ENCODE data around the gene PARP11. TPM values are rescaled to one million over a fixed set of nuclear protein-coding genes. Genes with fewer than 3 reads are reported as not detected.

Gene PARP11
- total RNA-seq, 1 donor from 2014 or later: 27.2 TPM

DNA sequence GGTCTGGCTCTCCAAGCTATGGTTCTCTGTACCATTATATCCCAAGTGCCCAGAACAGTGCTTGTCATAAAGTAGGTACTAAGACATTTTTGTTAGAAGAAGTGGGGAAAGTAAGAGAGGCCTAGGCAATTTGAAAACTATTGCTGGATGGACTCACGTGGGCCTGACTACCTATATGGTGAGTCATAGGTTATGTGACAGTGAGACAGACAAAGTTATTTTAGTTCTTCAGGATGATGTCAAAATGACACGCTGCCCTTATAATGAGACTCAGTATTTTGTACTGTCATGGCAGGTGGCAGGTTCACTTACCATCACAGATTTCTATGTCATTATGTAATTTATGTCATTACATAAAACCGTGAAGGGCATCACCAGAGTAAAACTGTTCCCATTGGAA is 53.1 kb downstream of the PARP11 start:
- CTCF ChIA-PET: no interaction called here
- Mint-ChIP-seq H3K9me3 (no peaks in the 10 kb centered on the region), H3K27me3 (no peaks in the 10 kb centered on the region), H3K36me3 (ENCODE audit: low read depth) (peaks cover 46% of the 10 kb centered on the region), H3K4me1 (peaks cover 4% of the 10 kb centered on the region), H3K27ac (no peak overlapping the region), H3K4me3 (no peak overlapping the region)
- ATAC-seq (ENCODE audit: low read depth): no peak
- no peak for DNase-seq
- TF ChIP-seq, protein P1, sequence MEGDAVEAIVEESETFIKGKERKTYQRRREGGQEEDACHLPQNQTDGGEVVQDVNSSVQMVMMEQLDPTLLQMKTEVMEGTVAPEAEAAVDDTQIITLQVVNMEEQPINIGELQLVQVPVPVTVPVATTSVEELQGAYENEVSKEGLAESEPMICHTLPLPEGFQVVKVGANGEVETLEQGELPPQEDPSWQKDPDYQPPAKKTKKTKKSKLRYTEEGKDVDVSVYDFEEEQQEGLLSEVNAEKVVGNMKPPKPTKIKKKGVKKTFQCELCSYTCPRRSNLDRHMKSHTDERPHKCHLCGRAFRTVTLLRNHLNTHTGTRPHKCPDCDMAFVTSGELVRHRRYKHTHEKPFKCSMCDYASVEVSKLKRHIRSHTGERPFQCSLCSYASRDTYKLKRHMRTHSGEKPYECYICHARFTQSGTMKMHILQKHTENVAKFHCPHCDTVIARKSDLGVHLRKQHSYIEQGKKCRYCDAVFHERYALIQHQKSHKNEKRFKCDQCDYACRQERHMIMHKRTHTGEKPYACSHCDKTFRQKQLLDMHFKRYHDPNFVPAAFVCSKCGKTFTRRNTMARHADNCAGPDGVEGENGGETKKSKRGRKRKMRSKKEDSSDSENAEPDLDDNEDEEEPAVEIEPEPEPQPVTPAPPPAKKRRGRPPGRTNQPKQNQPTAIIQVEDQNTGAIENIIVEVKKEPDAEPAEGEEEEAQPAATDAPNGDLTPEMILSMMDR (IDR thresholded peaks at IDR 0.05): no peak
- intact Hi-C loops (cut with micrococcal nuclease): no loop called here
- POLR2A ChIA-PET: no interaction called here

DNA sequence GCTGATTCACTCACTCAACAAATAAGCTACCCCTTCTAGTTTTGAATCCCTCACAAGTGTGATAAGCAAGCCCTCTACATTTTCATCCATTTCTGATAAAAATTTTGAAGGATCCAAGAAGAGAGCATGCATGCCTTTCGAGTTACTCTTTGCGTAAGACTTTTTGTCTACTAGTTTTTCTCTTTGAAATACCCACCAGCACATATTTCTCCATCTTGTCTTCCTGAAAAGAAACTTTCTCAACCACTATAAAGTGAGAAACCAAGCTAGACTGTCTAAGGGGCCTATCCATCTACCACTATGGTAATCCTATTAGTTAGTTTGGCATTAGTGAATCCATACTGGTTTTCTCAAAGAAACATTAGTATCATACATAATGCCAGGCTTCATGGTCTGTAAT is 56.9 kb downstream of the PARP11 start:
- Mint-ChIP-seq H3K27me3 (no peaks in the 10 kb centered on the region), H3K4me3 (no peak overlapping the region), H3K4me1 (peaks cover 4% of the 10 kb centered on the region), H3K36me3 (ENCODE audit: low read depth) (peaks cover 44% of the 10 kb centered on the region), H3K27ac (no peak overlapping the region), H3K9me3 (no peaks in the 10 kb centered on the region)
- POLR2A ChIA-PET: no interaction called here
- TF ChIP-seq, protein P1 (IDR thresholded peaks at IDR 0.05): no peak
- CTCF ChIA-PET: interaction anchor here (1.9 kb wide), 1 partner anchor 13 kb away, joined by 6 read pairs; no protein-coding TSS in a partner anchor
- ATAC-seq (ENCODE audit: low read depth) (no peak), DNase-seq (no peak)
- intact Hi-C loops (cut with micrococcal nuclease): no loop called here

DNA sequence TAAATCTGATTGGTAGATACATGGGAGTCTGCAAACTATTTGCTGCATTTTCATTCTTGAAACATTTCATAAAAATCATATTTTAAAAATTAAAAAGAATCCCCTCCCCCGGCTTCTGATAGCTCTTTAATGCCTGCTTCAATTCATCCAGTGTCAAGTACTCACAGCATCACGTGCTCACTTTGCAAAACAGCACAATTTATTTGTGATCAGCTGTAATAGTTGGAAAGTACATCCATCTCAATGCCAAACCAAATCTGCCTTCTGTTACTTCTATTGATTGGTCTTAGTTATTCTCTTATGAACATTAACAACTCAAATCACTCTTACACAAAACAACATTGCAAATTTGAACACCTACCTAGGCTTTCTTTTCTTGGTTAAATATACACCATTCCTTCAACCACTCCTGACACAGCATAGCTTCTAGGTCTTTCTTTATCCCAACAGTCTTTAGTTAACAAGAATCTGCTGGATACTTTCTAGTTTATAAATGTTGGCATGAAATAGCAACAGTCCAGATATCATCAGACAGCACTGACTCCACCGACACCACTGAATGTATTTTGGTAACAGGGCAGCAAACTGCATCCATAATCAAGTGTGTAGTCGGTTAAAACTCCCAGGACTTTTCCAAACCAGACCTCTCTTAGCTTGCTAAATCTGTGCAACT is 58.0 kb downstream of the PARP11 start:
- ATAC-seq (ENCODE audit: low read depth) (no peak), DNase-seq (no peak)
- Mint-ChIP-seq H3K9me3 (no peaks in the 10 kb centered on the region), H3K4me1 (peaks cover 9% of the 10 kb centered on the region), H3K36me3 (ENCODE audit: low read depth) (peaks cover 45% of the 10 kb centered on the region), H3K27ac (no peak overlapping the region), H3K4me3 (no peak overlapping the region), H3K27me3 (no peaks in the 10 kb centered on the region)
- intact Hi-C loops (cut with micrococcal nuclease): no loop called here
- CTCF ChIA-PET: interaction anchor here (1.9 kb wide), 1 partner anchor 12 kb away, joined by 6 read pairs; no protein-coding TSS in a partner anchor
- TF ChIP-seq, protein P1 (IDR thresholded peaks at IDR 0.05): no peak
- POLR2A ChIA-PET: interaction anchor here (0.6 kb wide), 1 partner anchor 58 kb away, joined by 3 read pairs; the partner anchor contains the start of gene PARP11

DNA sequence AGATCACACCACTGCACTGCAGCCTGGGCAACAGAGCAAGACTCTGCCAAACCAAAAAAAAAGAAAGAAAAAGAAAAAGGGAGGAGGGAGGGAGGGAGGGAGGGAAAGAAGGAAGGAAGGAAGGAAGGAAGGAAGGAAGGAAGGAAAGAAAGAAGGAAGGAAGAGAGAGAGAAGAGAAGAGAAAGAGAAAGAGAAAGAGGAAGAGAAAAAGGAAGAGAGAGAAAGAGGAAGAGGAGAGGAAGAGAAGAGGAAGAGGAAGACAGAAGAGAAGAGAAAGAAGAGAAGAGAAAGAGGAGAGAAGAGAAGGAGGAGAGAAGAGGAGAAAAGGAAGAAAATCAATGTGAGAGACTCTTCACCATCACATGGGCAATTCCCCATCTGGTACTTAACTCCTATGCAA is 62.7 kb downstream of the PARP11 start:
- ATAC-seq (ENCODE audit: low read depth): no peak
- ChIA-PET POLR2A (interaction anchor here (0.6 kb wide), 1 partner anchor 55 kb away, joined by 3 read pairs; no protein-coding TSS in a partner anchor), CTCF (no interaction called here)
- Mint-ChIP-seq H3K36me3 (ENCODE audit: low read depth) (peaks cover 53% of the 10 kb centered on the region), H3K27me3 (no peaks in the 10 kb centered on the region), H3K4me3 (no peak overlapping the region), H3K9me3 (no peaks in the 10 kb centered on the region), H3K27ac (peak overlapping the region; percentile 30), H3K4me1 (peaks cover 7% of the 10 kb centered on the region)
- intact Hi-C loops (cut with micrococcal nuclease): no loop called here
- TF ChIP-seq, protein P1 (IDR thresholded peaks at IDR 0.05): no peak
- no peak for DNase-seq

DNA sequence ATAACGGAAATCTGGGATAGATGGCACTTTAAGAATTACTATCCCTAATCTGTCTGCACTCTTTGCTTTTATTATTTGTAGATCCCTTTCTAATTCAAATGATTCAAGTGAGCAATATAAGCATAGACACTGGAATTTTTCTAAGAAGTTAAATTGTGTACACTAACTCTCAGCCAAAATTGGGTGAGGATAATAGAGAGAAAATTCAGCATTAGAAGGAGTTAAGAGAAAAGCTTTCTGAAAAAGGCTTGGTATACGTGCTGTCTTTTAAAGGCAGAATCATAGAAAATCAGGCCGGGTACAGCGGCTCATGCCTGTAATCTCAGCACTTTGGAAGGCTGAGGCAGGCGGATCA is 63.2 kb downstream of the PARP11 start:
- TF ChIP-seq, protein P1 (IDR thresholded peaks at IDR 0.05): no peak
- H3K4me1 Mint-ChIP-seq: peaks cover 7% of the 10 kb centered on the region
- peak overlapping the region; percentile 30 for H3K27ac Mint-ChIP-seq
- CTCF ChIA-PET: no interaction called here
- peaks cover 48% of the 10 kb centered on the region for H3K36me3 Mint-ChIP-seq (ENCODE audit: low read depth)
- H3K27me3 Mint-ChIP-seq: no peaks in the 10 kb centered on the region
- intact Hi-C loops (cut with micrococcal nuclease): no loop called here
- POLR2A ChIA-PET: interaction anchor here (0.6 kb wide), 1 partner anchor 54 kb away, joined by 3 read pairs; no protein-coding TSS in a partner anchor
- DNase-seq (no peak), ATAC-seq (ENCODE audit: low read depth) (no peak)
- no peak overlapping the region for H3K4me3 Mint-ChIP-seq
- no peaks in the 10 kb centered on the region for H3K9me3 Mint-ChIP-seq
